ENCODE measurements around the gene DUSP28. TPM values are rescaled to one million over a fixed set of nuclear protein-coding genes. Genes with fewer than 3 reads are reported as not detected.
A peak's percentile ranks its signal among the peaks of the same experiment; 100 is the strongest.
"Not testable (repeated sequence)": the region's sequence is repeated elsewhere in the genome, so short reads cannot be mapped to it uniquely, and the experiment has no call there.

DUSP28 gene
- total RNA-seq, 1 donor from 2014 or later, result 6.3 TPM

DNA sequence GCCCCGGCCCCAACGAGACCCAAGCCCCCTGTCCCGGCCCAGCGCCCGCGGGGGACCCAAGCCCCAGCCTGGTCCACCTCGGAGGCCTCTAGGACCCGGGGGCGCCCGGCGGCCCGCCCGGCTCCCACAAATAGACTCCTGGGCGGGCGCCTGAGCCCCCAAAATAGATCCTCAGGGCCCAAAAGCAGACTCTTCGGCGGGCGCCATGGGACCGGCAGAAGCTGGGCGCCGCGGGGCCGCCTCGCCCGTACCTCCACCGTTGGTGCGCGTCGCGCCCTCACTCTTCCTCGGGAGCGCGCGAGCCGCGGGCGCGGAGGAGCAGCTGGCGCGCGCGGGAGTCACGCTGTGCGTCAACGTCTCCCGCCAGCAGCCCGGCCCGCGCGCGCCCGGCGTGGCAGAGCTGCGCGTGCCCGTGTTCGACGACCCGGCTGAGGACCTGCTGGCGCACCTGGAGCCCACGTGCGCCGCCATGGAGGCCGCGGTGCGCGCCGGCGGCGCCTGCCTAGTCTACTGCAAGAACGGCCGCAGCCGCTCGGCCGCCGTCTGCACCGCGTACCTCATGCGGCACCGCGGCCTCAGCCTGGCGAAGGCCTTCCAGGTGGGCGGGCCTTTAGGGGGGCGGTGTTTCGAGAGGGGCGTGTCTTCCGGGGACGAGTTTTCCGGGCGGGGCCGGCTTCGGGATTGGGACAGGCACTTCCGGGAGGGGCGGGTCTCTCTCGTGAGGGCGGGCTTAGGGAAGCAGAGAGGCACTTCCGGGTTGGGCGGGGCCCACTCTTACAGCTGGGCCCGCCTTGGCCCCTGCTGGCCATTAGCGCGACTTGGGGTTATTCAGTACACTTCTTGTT, 545 bp downstream of the DUSP28 start:
- no peaks in the 10 kb centered on the region for H3K9me3 Mint-ChIP-seq
- peak; percentile 100 for DNase-seq
- H3K4me1 Mint-ChIP-seq, result peaks cover 63% of the 10 kb centered on the region
- H3K27me3 Mint-ChIP-seq, result no peaks in the 10 kb centered on the region
- peak overlapping the region; percentile 94 for H3K4me3 Mint-ChIP-seq
- H3K27ac Mint-ChIP-seq, result peak overlapping the region; percentile 94
- H3K36me3 Mint-ChIP-seq (ENCODE audit: low read depth), result peaks cover 53% of the 10 kb centered on the region
- intact Hi-C loops (cut with micrococcal nuclease), result loop anchor here (1.0 to 10.0 kb wide), 6 partner anchors 26 to 1324 kb away; partner anchors contain the start of genes CAPN10, COPS9 and STK25

DNA sequence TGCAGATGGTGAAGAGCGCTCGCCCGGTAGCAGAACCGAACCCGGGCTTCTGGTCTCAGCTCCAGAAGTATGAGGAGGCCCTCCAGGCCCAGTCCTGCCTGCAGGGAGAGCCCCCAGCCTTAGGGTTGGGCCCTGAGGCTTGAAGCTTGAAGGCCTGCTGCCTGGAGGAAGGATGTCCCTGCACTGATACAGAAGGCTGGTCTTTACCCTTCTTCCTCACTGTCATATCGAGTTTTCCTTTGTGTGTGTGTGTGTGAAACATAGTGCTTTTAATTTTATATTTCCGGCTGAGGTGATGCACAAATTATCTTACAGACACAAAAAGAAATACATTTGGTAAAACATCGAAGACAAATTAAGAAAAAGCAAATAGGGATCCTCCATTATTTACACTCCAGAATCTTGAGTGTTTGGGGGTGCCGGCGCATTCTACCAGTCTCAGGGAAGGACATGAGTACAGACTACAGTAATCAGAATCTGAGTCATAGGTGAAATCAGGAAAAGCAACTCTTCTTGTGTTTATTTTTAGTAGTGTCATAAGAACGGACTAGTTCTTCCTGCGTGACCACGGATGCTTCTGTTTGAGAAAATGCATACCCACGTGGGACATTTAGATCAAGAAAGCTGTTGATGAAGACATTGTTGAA, 1.3 kb downstream of the DUSP28 start:
- H3K4me3 Mint-ChIP-seq, result peak overlapping the region; percentile 94
- no peaks in the 10 kb centered on the region for H3K9me3 Mint-ChIP-seq
- no peaks in the 10 kb centered on the region for H3K27me3 Mint-ChIP-seq
- peaks cover 66% of the 10 kb centered on the region for H3K4me1 Mint-ChIP-seq
- peak; percentile 74 for DNase-seq
- H3K36me3 Mint-ChIP-seq (ENCODE audit: low read depth), result peaks cover 51% of the 10 kb centered on the region
- intact Hi-C loops (cut with micrococcal nuclease), result loop anchor here (1.0 to 10.0 kb wide), 4 partner anchors 271 to 1323 kb away; partner anchors contain the start of genes COPS9 and STK25
- peak overlapping the region; percentile 94 for H3K27ac Mint-ChIP-seq

DNA sequence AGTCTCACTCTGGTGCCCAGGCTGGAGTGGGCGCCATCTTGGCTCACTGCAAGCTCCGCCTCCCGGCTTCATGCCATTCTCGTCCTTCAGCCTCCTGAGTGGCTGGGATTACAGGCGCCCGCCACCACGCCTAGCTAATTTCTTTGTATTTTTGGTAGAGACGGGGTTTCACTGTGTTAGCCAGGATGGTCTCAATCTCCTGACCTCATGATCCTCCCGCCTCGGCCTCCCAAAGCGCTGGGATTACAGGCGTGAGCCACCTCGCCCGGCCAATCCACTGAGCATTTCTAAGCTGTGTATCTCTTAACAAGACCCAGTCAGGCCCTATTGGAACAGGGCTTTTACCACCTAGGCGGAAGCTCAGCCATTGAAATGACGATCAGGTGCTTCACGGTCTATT, 3.1 kb downstream of the DUSP28 start:
- intact Hi-C loops (cut with micrococcal nuclease), result loop anchor here (10.0 kb wide), 2 partner anchors 428 to 1322 kb away; partner anchors contain the start of gene COPS9
- DNase-seq, result peak; percentile 57
- peak overlapping the region; percentile 94 for H3K27ac Mint-ChIP-seq
- not testable (repeated sequence) for H3K9me3 Mint-ChIP-seq, H3K27me3 Mint-ChIP-seq
- peak overlapping the region; percentile 94 for H3K4me3 Mint-ChIP-seq
- peaks cover 64% of the 10 kb centered on the region for H3K4me1 Mint-ChIP-seq
- peaks cover 47% of the 10 kb centered on the region for H3K36me3 Mint-ChIP-seq (ENCODE audit: low read depth)

DNA sequence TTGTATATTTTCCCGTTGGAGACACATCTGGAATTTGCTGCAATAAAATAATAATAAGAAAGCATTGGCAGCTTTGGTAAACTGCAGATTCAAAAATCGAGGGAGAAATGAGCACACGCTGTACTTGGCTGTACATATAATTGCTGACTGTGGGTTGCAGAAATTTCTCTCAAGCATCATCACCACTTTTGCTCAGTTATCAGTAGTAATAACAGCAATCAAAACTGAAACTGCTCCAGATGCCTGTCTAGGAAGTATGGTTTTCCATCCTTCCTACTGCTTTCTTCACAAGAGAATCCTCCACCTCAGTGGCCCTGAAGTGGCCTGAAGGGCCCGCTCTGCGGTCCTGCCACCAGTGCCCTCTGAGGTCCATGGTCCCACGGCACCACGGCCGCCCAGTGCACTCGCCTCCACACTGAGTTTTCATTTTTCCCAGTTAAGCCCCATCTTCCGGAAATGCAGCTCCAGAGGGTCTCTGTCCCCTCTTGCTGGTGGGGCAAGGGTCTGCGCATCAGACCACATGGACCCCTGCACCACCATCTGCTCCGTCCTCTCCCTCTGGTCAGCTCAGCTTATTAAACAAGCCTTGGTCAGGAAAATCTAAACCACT, 3.9 kb downstream of the DUSP28 start:
- peaks cover 41% of the 10 kb centered on the region for H3K36me3 Mint-ChIP-seq (ENCODE audit: low read depth)
- peak overlapping the region; percentile 99 for H3K27ac Mint-ChIP-seq
- H3K4me3 Mint-ChIP-seq, result peak overlapping the region; percentile 98
- intact Hi-C loops (cut with micrococcal nuclease), result loop anchor here (10.0 kb wide), 2 partner anchors 429 to 1321 kb away; partner anchors contain the start of gene COPS9
- DNase-seq, result no peak
- no peaks in the 10 kb centered on the region for H3K9me3 Mint-ChIP-seq
- peaks cover 57% of the 10 kb centered on the region for H3K4me1 Mint-ChIP-seq
- H3K27me3 Mint-ChIP-seq, result no peaks in the 10 kb centered on the region

DNA sequence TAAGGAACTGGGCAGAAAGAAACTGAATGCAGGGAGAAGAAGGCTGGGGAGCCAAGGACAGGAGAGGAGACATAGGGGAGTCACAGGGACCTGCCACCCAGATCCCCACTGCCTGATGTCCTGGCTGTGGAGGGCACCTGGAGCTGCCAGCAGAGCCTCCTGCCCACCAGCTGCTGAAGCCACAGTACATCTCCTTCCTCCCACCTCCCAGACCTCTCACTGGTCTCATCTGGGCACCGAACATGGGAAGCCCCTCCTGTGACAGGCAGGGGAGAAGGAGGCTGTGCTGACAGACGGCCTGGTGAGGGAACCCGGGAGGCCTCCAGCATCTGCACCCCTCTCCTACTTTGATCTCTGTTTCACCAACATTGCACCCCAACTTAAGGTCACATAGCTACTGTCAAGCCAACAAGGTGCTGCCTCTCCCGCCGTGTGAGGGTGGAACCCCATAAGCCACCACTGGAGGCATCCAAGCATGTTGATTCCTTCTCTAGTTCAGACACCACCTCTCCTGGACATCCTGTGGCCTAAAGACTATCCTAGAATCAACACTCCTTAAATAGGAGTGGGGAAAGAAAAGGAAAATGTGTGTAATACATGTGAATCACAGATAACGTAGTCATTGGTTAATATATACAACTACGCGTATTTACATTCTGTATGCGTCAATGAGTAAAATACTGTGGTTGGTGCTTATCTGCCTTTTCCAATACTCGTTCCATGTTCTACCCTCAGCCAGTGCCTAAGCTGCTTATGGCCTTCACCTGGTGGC, 4.6 kb downstream of the DUSP28 start:
- DNase-seq, result peak; percentile 79
- Mint-ChIP-seq H3K27me3 (no peaks in the 10 kb centered on the region), H3K27ac (peak overlapping the region; percentile 99), H3K4me3 (peak overlapping the region; percentile 98), H3K4me1 (peaks cover 56% of the 10 kb centered on the region), H3K9me3 (no peaks in the 10 kb centered on the region), H3K36me3 (ENCODE audit: low read depth) (peaks cover 39% of the 10 kb centered on the region)
- intact Hi-C loops (cut with micrococcal nuclease), result loop anchor here (1.0 to 10.0 kb wide), 6 partner anchors 57 to 1320 kb away; partner anchors contain the start of genes COPS9, GPC1, GPR35 and PASK

DNA sequence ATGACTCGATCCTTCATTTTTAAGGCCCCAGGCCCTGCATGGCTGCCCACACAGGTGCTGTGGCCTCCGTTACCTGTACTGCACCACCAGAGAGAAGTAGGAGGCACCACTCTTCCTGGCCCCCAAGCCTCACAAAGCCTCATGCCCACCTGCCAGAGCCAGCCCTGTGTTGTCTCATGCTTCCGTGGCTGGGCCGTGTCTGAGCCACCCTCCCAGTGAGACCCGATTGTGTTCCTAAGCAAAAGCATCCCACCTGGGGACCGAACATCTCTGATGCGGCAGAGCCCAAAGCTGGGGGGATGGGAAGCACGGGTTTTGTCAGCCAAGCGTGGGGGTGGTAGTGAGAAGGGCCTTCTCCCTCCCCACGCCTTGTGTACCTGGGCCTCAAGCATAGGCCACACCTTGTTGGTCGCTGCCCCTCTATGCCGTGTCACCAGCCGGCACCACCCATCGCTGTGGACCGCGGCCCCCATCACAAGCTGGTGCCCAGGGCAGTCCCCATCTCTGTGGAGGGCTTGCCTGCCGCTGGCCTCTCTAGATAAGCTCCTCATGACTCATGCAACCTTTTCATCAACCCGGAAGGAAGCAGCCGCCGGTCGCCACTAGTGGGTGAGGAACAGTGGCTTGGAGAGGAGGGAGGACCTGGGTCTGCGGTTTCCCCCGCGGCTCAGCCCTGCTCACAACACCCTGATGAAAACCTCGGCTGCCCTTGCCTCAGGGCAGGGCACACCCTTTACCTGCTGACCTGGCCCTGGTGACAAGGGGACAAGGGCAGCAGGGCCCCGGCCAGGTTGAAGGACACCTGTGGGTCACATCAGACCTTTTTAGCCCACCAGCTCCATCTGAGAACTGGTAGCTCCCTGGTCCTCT, 5.4 kb downstream of the DUSP28 start:
- H3K36me3 Mint-ChIP-seq (ENCODE audit: low read depth), result peaks cover 37% of the 10 kb centered on the region

DNA sequence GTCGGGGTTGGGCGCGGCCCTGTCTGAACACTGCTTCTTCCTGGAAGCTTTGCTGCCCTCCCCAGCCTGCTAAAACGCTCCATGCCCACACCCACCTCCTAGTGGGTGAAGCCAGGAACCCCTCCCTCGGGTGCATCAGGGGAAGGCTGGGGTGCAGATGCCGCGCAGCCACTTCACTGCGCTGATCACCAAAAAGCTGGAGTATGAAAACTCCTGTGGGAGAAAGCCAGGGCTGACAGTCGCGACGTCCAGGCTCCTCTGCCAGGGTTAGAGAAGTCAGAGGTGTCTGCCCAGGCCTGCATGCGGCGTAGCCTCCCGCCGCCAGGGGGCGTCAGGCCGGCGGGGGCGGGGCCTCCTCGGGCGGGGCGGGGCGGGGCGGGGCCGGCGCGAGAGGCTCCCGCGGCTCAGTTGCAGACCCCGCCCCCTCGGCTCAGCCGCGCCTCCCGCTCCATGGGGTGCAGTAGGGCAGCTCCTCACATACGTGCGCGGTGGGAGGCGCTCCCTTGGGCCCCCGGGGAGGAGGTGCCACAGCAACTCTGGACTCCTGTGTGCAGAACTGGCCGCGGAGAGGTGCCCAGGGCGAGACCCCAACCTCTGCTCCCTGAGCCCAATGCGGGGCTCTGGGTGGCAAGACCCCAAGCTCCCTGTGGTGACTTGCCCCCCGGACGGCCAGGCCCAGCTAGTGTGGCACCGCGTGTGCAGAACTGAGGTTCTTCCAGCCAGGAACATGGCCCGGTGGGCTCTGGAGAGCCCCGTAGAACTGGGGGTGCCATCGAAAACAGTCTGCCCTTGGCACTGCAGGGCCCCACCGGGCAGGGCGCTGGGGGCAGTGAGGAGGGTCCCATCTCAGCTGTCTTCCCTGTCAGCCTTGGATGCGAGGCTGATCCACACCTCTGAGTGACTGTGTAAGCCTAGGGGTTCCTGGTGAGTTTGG, 6.3 kb downstream of the DUSP28 start:
- H3K9me3 Mint-ChIP-seq, result no peaks in the 10 kb centered on the region
- H3K4me1 Mint-ChIP-seq, result peaks cover 63% of the 10 kb centered on the region
- no peaks in the 10 kb centered on the region for H3K27me3 Mint-ChIP-seq
- peak overlapping the region; percentile 99 for H3K27ac Mint-ChIP-seq
- intact Hi-C loops (cut with micrococcal nuclease), result loop anchor here (1.0 to 10.0 kb wide), 6 partner anchors 9 to 1318 kb away; partner anchors contain the start of genes ANKMY1, CAPN10, COPS9 and GPC1
- H3K4me3 Mint-ChIP-seq, result peak overlapping the region; percentile 98
- DNase-seq, result peak; percentile 99
- H3K36me3 Mint-ChIP-seq (ENCODE audit: low read depth), result peaks cover 39% of the 10 kb centered on the region

More for the DNA sequence above, 5.4 kb downstream of the DUSP28 start:
- Mint-ChIP-seq H3K9me3 (no peaks in the 10 kb centered on the region), H3K27me3 (no peaks in the 10 kb centered on the region), H3K4me1 (peaks cover 59% of the 10 kb centered on the region), H3K4me3 (peak overlapping the region; percentile 98), H3K27ac (peak overlapping the region; percentile 99)
- intact Hi-C loops (cut with micrococcal nuclease), result loop anchor here (1.0 to 10.0 kb wide), 8 partner anchors 8 to 1319 kb away; partner anchors contain the start of genes ANKMY1, CAPN10, COPS9 and GPC1
- DNase-seq, result peak; percentile 97

DNA sequence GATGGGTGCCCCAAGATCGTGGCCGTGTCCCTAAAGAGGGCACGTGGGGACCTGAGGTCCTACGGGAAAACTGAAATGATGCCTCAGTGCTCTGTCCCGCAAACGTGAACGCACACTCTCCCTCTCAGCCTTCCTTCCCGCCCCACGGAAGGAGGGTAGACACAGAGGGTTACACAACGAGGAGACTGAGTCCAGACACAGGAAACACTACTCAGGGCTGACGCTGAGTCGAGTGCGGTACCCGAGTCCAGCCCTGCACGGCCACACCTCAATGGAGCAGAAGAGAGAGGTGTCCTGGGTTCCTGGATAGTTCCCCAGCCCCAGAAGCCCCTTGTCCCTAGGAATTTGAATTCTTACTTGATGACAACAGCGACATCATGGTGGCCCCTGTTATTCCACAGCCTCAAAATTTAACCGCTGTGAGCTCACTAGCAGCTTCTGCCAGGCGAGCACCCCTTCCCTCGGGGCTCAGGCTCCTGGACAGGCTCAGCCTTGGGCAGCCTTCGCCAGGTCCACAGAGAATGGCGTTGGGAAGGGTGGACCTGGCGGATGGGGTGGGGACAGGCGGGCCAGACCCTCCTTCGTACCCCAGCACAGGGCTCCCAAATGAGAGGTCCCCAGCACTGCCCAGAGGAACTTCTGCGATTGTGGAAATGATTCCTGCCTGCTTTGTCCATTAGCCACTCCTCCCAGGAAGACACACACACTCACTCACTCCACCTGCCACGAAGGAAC, 7.1 kb downstream of the DUSP28 start:
- DNase-seq, result peak; percentile 81
- Mint-ChIP-seq H3K36me3 (ENCODE audit: low read depth) (peaks cover 34% of the 10 kb centered on the region), H3K27ac (peak overlapping the region; percentile 95), H3K9me3 (no peaks in the 10 kb centered on the region), H3K4me3 (peak overlapping the region; percentile 98), H3K27me3 (no peaks in the 10 kb centered on the region), H3K4me1 (peaks cover 56% of the 10 kb centered on the region)
- intact Hi-C loops (cut with micrococcal nuclease), result loop anchor here (5.0 to 10.0 kb wide), 4 partner anchors 130 to 1317 kb away; partner anchors contain the start of genes COPS9, GPC1 and PASK

DNA sequence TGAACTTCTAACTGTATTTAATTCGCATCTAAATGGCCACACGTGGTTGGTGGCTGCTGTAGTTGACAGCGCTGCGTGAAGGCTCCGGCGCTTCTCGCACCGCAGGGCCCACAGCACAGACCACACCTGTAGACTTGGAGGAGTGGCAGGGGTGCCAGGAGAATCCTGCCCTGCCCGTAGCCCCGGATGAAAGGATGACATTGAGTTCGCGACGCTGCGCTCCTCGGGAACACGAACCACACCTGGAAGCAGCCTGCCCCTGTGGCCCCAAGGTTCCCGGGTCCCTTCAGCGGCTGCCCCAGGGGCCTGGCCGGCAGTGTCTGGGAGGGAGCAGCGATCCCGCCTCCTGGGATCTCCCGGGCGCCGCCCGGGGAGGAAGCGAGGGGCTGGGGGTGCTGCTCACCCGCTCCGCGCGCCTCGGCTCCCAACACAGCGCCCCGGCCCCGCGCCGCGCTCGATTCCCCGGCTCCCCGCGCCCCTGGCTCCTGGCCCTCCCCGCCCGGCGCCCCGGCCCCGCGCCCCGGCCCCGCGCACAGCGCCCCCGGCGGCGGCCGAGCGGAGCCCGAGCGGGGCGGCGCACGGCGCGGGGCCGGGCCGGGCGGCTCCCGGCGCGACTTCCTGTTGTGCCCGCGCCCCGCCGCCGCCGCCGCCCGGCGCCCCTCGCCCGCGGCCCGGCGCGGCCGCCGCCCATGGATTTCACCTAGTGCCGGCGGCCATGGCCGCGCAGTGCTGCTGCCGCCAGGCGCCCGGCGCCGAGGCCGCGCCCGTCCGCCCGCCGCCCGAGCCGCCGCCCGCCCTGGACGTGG, 7.9 kb downstream of the DUSP28 start, which contains the start of gene RNPEPL1:
Gene RNPEPL1, plus strand, starts transcription at position 613 of the 806 bp plus-strand sequence. Its CDS starts 103 bp downstream, at position 716.
- Mint-ChIP-seq H3K4me3 (peak within 1 kb of the TSS; percentile 98), H3K4me1 (peaks cover 54% of the 10 kb centered on the region), H3K36me3 (ENCODE audit: low read depth) (peaks cover 28% of the 10 kb centered on the region), H3K27ac (peak within 1 kb of the TSS; percentile 95), H3K27me3 (no peaks in the 10 kb centered on the region), H3K9me3 (no peaks in the 10 kb centered on the region)
- DNase-seq, result peak; percentile 88
- intact Hi-C loops (cut with micrococcal nuclease), result loop anchor here (5.0 to 10.0 kb wide), 4 partner anchors 131 to 1317 kb away; partner anchors contain the start of genes COPS9, GPC1 and PASK
